Trophoblast cell (in vitro differentiated cells and primary cell): ENCODE results near the gene LEUTX.

Source experiments
- DNase-seq, 2 donors: peaks; one replicate each; pipeline ENCODE4 v3.0.0-alpha.2; 2016
- H2AFZ ChIP-seq: 2 replicates; pipeline ENCODE4 v1.6.1; 2013; ENCODE audit warnings: low read length, moderate library complexity, mild to moderate bottlenecking; ENCODE audit not compliant: insufficient read depth, poor library complexity
- H2AK5ac ChIP-seq: 2 replicates; pipeline ENCODE4 v1.6.1; 2013; ENCODE audit warnings: mild to moderate bottlenecking, low read length
- H2BK120ac ChIP-seq: 2 replicates; pipeline ENCODE4 v1.6.1; 2013; ENCODE audit warnings: low read length, mild to moderate bottlenecking, moderate library complexity; ENCODE audit not compliant: insufficient read depth, poor library complexity
- H2BK12ac ChIP-seq: 2 replicates; pipeline ENCODE4 v1.6.1; 2013; ENCODE audit warnings: mild to moderate bottlenecking, low read length, moderate library complexity
- H2BK5ac ChIP-seq: 2 replicates; pipeline ENCODE4 v1.6.1; 2013; ENCODE audit warnings: low read length, low read depth, moderate library complexity, mild to moderate bottlenecking; ENCODE audit not compliant: poor library complexity
- H3K14ac ChIP-seq: 2 replicates; pipeline ENCODE4 v1.6.1; 2013; ENCODE audit warnings: mild to moderate bottlenecking, low read length
- H3K18ac ChIP-seq: 2 replicates; pipeline ENCODE4 v1.6.1; 2013; ENCODE audit warnings: mild to moderate bottlenecking, low read length
- H3K23ac ChIP-seq: 2 replicates; pipeline ENCODE4 v1.6.1; 2013; ENCODE audit warnings: low read length
- H3K27ac ChIP-seq: 2 replicates; pipeline ENCODE4 v1.5.1; 2013; ENCODE audit warnings: low read depth, mild to moderate bottlenecking, inconsistent platforms, low read length, moderate library complexity
- H3K27me3 ChIP-seq: 2 replicates; pipeline ENCODE4 v1.6.1; 2013; ENCODE audit warnings: inconsistent platforms, mild to moderate bottlenecking, low read length, moderate library complexity; ENCODE audit not compliant: insufficient read depth
- H3K36me3 ChIP-seq, 2 experiments: 1 replicate in 1 of 2; 2 replicates in 1 of 2; pipeline ENCODE4 v1.6.1; 2013; ENCODE audit warnings: low read length in 2 of 2, mild to moderate bottlenecking in 2 of 2, moderate library complexity in 1 of 2; ENCODE audit not compliant: insufficient read depth in 2 of 2, control insufficient read depth in 1 of 2
- H3K4ac ChIP-seq: 2 replicates; pipeline ENCODE4 v1.6.1; 2013; ENCODE audit warnings: low read depth, mild to moderate bottlenecking, low read length, moderate library complexity
- H3K4me1 ChIP-seq, 2 experiments: 1 replicate in 1 of 2; 2 replicates in 1 of 2; pipeline ENCODE4 v1.6.1; 2013; ENCODE audit warnings: low read length in 2 of 2, mild to moderate bottlenecking in 2 of 2, moderate library complexity in 1 of 2; ENCODE audit not compliant: insufficient read depth in 2 of 2, control insufficient read depth in 1 of 2
- H3K4me2 ChIP-seq: 2 replicates; pipeline ENCODE4 v1.6.1; 2013; ENCODE audit warnings: inconsistent platforms, mild to moderate bottlenecking, low read length, moderate library complexity
- H3K4me3 ChIP-seq: 2 replicates; pipeline ENCODE4 v1.5.1; 2013; ENCODE audit warnings: mild to moderate bottlenecking, low read depth, low read length, inconsistent platforms
- H3K79me1 ChIP-seq: one replicate; pipeline ENCODE4 v1.6.1; 2013; ENCODE audit warnings: low read length
- H3K79me2 ChIP-seq: 2 replicates; pipeline ENCODE4 v1.6.1; 2013; ENCODE audit warnings: low read length, mild to moderate bottlenecking; ENCODE audit not compliant: control insufficient read depth, insufficient read depth, poor library complexity
- H3K9ac ChIP-seq: 2 replicates; pipeline ENCODE4 v1.6.1; 2013; ENCODE audit warnings: mild to moderate bottlenecking, low read length
- H3K9me3 ChIP-seq: 2 replicates; pipeline ENCODE4 v1.6.1; 2013; ENCODE audit warnings: low read depth, mild to moderate bottlenecking, control low read depth, inconsistent platforms, low read length; ENCODE audit not compliant: insufficient read depth
- H4K12ac ChIP-seq: 2 replicates; pipeline ENCODE4 v1.6.1; 2013; ENCODE audit warnings: low read depth, mild to moderate bottlenecking, low read length, moderate library complexity
- H4K8ac ChIP-seq: 2 replicates; pipeline ENCODE4 v1.6.1; 2013; ENCODE audit warnings: low read depth, mild to moderate bottlenecking, low read length, moderate library complexity
- H4K91ac ChIP-seq: one replicate; pipeline ENCODE4 v1.6.1; 2013; ENCODE audit warnings: low read depth, mild to moderate bottlenecking, low read length, moderate library complexity
- WGBS: extraction: QIAGEN DNeasy Blood & Tissue Kit; methylation state at CpG from one replicate; pipeline ENCODE4 v1.1.7; 2013; ENCODE audit warnings: missing lambda C conversion rate; ENCODE audit not compliant: insufficient read length, insufficient coverage; ENCODE audit errors: extremely low coverage; 5-methylcytosine and 5-hydroxymethylcytosine counted together

The LEUTX gene

DNA sequence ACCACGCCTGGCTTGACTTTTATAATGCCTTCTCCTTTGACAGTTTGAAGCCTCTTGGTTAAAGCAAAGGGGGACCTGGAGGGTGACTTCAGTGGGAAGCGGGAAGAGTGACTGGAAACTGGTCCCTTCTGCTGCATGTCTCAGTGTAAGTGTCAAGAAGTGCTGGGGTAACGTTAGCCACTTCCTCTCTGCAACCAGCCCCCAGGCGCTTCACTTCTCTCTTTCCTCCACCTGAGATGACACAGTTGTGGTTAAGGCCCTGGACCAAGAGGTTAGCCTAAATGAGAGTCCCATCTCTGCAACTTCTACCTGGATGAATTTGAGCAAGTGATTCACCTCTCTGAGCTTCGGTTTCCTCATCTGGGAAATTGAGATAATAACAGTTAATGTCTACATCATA lies 16.3 kb downstream of the LEUTX start:
- Histone ChIP-seq H3K36me3 (no peaks in the 10 kb centered on the region), H3K4ac (no peak overlapping the region), H3K4me3 (no peak overlapping the region), H2BK5ac (no peak overlapping the region), H4K91ac (no peak overlapping the region), H3K23ac (no peak overlapping the region), H4K12ac (no peak overlapping the region), H3K9me3 (no peaks in the 10 kb centered on the region), H3K27me3 (no peaks in the 10 kb centered on the region), H2AFZ (no peak overlapping the region), H2AK5ac (no peak overlapping the region), H3K9ac (no peak overlapping the region), H3K79me2 (no peaks in the 10 kb centered on the region), H3K4me2 (no peak overlapping the region), H2BK120ac (no peak overlapping the region), H3K79me1 (no peaks in the 10 kb centered on the region), H3K14ac (no peak overlapping the region), H4K8ac (no peak overlapping the region), H2BK12ac (no peak overlapping the region), H3K4me1 (no peaks in the 10 kb centered on the region), H3K18ac (no peak overlapping the region), H3K27ac (no peak overlapping the region)
- WGBS = no CpG with 5 or more reads among the region's 5 CpGs
- no peak for DNase-seq

GRCh38 chr19:39796000-39796498 lies 17.4 kb downstream of the LEUTX start:
- H4K91ac ChIP-seq = no peak overlapping the region
- no peak overlapping the region for H3K14ac ChIP-seq
- H3K9ac ChIP-seq = no peak overlapping the region
- no peaks in the 10 kb centered on the region for H3K9me3 ChIP-seq
- H4K8ac ChIP-seq = no peak overlapping the region
- H2AFZ ChIP-seq = no peak overlapping the region
- H3K4me2 ChIP-seq = no peak overlapping the region
- no peaks in the 10 kb centered on the region for H3K27me3 ChIP-seq
- no CpG with 5 or more reads among the region's 2 CpGs for WGBS
- no peaks in the 10 kb centered on the region for H3K4me1 ChIP-seq
- H3K79me2 ChIP-seq = no peaks in the 10 kb centered on the region
- no peak overlapping the region for H2BK12ac ChIP-seq
- H2AK5ac ChIP-seq = no peak overlapping the region
- DNase-seq = no peak
- H3K27ac ChIP-seq = no peak overlapping the region
- H3K4me3 ChIP-seq = no peak overlapping the region
- H3K79me1 ChIP-seq = no peaks in the 10 kb centered on the region
- no peak overlapping the region for H4K12ac ChIP-seq
- no peak overlapping the region for H3K23ac ChIP-seq
- H3K18ac ChIP-seq = no peak overlapping the region
- no peaks in the 10 kb centered on the region for H3K36me3 ChIP-seq
- H2BK5ac ChIP-seq = no peak overlapping the region
- no peak overlapping the region for H2BK120ac ChIP-seq
- no peak overlapping the region for H3K4ac ChIP-seq

DNA sequence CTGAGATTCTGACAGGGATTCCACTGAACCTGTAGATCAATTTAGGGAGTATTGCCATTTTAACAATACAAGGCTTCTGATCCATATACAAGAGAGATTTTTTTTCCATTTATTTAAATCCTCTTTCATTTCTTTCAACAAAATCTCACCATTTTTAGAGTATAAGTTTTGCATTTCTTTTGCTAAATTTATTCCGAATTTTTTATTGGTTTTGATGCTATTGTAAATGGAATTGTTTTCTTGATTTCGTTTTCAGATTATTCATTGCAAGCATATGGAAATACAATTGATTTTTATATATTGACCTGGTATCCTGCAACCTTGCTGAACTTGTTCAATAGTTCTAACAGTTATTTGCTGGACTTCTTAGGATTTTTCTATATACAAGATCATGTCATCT lies 18.4 kb downstream of the LEUTX start:
- no peak overlapping the region for H3K4me3 ChIP-seq
- no peak overlapping the region for H3K14ac ChIP-seq
- no peaks in the 10 kb centered on the region for H3K27me3 ChIP-seq
- no peak overlapping the region for H2AK5ac ChIP-seq
- H2BK120ac ChIP-seq = no peak overlapping the region
- H2BK12ac ChIP-seq = no peak overlapping the region
- no peaks in the 10 kb centered on the region for H3K36me3 ChIP-seq
- no peak overlapping the region for H3K18ac ChIP-seq
- H4K12ac ChIP-seq = no peak overlapping the region
- no peak overlapping the region for H4K8ac ChIP-seq
- no peak overlapping the region for H3K4ac ChIP-seq
- H4K91ac ChIP-seq = no peak overlapping the region
- H3K27ac ChIP-seq = no peak overlapping the region
- no peaks in the 10 kb centered on the region for H3K79me1 ChIP-seq
- H3K4me1 ChIP-seq = no peaks in the 10 kb centered on the region
- no peak for DNase-seq
- no peaks in the 10 kb centered on the region for H3K9me3 ChIP-seq
- no peak overlapping the region for H2AFZ ChIP-seq
- H2BK5ac ChIP-seq = no peak overlapping the region
- no peak overlapping the region for H3K9ac ChIP-seq
- H3K79me2 ChIP-seq = no peaks in the 10 kb centered on the region
- H3K23ac ChIP-seq = no peak overlapping the region
- no peak overlapping the region for H3K4me2 ChIP-seq
- WGBS = no CpG with 5 or more reads among the region's 2 CpGs

- Histone ChIP-seq H3K18ac (no peak overlapping the region), H3K36me3 (no peaks in the 10 kb centered on the region), H2BK12ac (no peak overlapping the region), H2AK5ac (no peak overlapping the region), H3K9ac (no peak overlapping the region), H3K23ac (no peak overlapping the region), H3K27me3 (no peaks in the 10 kb centered on the region), H2AFZ (no peak overlapping the region), H4K8ac (no peak overlapping the region), H3K79me1 (no peaks in the 10 kb centered on the region), H3K4me1 (no peaks in the 10 kb centered on the region), H3K4ac (no peak overlapping the region), H3K27ac (no peak overlapping the region), H2BK120ac (no peak overlapping the region), H4K12ac (no peak overlapping the region), H2BK5ac (no peak overlapping the region), H3K4me3 (no peak overlapping the region), H3K4me2 (no peak overlapping the region), H3K79me2 (no peaks in the 10 kb centered on the region), H3K14ac (no peak overlapping the region), H4K91ac (no peak overlapping the region), H3K9me3 (no peaks in the 10 kb centered on the region)
- WGBS = no CpG with 5 or more reads among the region's 4 CpGs
- no peak for DNase-seq
Measured at GRCh38 chr19:39802958-39803357, 24.3 kb downstream of the LEUTX start.
